ENCODE results near the gene AP2S1.
"Not testable (repeated sequence)": the region's sequence is repeated elsewhere in the genome, so short reads cannot be mapped to it uniquely, and the experiment has no call there.

Gene AP2S1

GRCh38 chr19:46867170-46867569 lies 16.5 kb upstream of the AP2S1 start:
- DNase-seq, result no peak

GRCh38 chr19:46866407-46867136 lies 15.9 kb upstream of the AP2S1 start:
- peak in 1 of 14 donors; percentile 4 for DNase-seq

DNA sequence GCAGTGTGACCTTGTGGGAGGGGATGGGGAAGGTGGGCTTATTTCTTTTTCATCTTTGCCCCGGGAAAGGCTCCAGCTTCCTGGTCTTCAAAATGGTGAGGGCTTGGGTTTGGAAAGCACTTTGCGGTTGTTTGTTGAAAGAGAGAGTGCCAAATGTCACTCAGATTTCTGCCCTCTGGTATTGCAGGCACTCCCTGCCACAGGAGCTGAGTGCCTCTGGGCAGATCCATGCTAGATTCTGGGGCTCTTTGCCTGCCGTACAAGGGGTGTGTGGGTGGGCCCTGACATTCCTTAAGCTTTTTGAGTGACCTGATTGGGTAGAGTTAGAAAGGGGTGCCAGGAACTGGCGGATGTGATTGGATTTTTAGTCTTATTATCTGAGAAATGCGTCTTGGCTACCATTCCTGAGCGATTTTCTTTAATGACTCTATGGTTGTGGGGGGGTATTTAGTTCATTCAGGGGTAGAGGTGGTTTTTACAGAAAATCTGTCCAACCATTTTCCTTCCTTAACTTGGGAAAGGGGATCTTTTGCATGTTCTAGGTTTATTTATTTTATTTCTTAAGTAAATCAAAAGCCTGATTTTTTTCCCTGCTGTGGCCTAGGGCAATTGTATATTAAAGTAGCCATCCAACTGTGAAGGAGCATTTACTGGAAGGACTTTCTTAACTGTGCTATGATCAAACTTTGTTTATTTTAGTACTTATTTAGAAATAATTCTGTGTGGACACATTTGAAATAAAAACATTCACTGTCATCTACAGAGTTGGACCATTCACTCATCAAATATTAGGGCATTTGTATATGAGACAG lies 13.4 kb upstream of the AP2S1 start:
- peak in 6 of 14 donors; percentile 10 to 31 (median 14) for DNase-seq

DNA sequence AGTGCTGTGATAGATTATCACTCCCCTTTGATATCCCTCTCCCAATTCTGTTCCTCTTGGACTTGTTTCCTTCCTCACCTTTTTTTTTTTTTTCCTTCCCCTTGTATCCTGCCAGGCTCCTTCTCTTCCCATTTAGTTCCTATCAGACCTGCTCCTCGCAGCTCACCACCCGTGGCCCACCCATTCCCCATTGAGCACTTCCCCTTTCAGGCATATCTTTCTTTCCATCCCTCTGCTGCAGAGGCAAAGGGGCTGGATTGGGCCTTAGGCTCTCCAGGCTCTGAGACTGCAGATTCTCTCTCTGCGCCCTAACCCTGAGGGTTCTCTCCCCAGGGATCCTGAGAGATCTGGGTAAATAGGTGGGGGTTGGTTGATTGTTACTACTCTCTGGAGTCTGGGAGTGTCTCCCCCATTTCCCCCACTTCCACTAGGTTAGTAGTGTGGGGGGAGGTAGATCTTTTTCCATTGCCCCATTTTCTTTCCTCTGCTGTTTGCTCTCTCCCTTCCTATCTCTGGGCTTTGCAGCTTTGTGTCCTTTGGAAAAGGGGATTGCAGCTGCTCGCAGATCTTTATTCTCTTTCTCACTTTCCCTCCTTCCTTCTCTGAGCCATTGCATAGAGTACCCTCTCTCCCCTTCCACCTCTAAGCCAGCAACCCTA lies 12.5 kb upstream of the AP2S1 start:
- peak in 3 of 14 donors; percentile 12 to 20 (median 15) for DNase-seq

DNA sequence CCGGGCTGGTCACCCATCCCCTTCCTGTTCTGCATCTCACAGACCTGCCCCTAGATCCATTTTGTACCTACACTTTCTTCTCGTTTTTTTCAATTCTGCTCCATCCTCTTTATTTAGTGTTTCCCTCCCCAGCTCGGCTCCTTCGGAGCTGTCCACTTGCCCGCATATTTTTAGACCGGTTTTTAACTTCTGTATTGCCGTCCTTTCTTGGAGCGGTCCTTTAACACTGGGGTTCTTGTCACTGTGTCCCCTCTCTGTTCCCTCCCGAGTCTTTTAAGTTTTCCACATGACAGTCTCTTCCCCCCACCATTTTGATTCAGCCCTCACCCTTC lies 11.8 kb upstream of the AP2S1 start:
- peak in 2 of 14 donors; percentile 43 to 46 for DNase-seq

DNA sequence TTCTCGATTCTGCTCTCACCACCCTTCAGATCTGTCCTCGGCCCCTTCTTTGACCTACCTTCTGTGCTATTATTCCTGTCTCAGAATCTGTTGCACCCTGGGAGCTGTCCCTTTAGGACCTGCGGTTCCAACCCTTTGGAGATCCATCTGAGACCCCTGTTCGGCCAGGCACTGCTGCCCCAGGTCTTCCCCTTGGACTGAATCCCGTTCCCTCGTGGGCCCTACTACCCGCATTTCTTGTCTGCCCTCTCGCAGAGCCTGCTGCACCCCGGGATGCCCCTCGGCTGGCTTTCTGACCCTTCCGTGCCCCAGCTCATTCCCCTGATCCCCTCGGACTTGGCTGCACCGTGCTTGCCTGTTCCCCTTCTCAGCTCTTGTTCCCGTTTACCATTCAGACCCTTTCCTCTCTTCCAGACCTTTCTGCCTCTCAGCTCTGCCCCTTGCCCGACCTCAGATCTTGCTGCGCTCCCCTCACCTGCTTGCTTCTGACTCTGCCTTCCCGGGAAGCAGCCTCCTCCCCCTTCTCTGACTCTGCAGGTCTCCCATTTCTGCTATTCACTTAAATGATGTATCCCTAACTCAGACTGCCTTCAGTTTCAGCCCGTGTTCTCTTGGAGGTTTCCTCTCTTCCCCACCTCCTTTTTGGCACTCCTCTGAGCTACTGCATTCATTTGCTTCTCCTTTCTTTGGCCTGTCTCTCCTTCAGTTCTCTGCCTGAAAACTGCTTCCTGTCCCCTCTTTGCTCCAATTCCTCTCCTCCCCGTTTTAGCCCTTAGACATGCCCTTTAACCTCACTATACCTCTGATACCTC lies 11.3 kb upstream of the AP2S1 start:
- peak in 9 of 14 donors; percentile 25 to 68 (median 36) for DNase-seq

- DNase-seq, result peak in 6 of 14 donors; percentile 57 to 89 (median 76)
These were observed 10.4 kb upstream of the AP2S1 start, which contains the start of gene ARHGAP35 for GRCh38 chr19:46860846-46861690. ARHGAP35 (plus strand) TSS chr19:46860997; CDS start chr19:46918676, 57,679 bp downstream.

DNA sequence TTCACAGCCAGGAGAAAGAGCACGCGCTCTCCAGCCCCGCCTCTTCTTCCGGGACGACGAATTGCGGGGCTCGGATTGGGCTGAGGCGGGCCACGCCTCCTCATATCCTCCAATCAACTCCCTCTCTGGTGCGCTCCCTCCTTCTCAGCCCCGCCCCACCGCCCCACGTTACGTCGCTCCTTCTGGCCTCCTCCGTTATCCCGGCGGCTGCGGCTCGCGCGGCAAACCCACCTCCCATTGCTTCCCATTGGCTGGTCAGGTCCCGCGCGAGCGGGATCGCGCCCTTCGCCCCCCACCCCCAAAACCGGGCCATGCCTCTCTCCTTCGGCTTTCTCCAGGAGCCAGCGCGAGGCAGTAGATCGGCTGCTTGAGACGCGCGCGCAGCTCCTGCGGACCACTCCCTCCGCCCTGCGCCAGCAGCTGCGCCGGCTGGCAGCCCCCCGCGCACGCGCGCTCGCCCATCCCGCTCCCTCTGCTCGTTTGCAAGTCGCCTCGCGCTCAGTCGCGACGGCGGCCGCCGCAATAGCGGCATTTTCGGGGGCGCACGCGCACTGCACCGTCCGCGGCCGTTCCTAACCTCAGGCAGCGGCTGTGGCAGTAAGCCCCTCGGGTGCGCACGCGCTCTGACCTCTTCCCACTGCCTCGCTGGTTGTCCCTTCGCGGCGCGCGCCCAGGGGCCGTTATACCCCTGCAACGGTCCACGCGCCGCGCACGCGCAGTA lies 9.6 kb upstream of the AP2S1 start:
- DNase-seq, result peak; percentile 70 to 98 (median 95)

DNA sequence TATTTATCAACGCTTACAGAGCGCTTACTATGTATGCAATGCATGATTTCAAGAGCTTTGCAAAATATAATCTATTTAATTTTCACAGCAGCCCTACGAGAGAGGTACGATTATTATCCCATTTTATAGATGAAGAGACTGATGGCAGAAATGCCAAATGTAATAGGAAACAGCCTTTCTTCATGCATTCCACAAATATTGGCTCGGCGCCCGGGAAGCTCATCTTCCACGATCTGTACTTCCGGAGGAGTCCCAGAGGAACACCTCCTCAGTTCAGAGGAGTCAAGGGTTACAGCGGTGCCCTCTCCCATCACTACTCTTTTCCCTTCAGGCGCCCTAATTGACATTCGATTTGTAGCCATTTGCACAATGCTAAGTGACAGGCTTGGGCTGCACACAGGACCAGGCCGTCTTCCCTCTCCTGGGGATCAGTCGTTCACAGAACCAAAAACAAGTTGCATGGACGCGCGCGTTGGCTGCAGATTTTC lies 9.0 kb upstream of the AP2S1 start:
- no peak for DNase-seq

DNA sequence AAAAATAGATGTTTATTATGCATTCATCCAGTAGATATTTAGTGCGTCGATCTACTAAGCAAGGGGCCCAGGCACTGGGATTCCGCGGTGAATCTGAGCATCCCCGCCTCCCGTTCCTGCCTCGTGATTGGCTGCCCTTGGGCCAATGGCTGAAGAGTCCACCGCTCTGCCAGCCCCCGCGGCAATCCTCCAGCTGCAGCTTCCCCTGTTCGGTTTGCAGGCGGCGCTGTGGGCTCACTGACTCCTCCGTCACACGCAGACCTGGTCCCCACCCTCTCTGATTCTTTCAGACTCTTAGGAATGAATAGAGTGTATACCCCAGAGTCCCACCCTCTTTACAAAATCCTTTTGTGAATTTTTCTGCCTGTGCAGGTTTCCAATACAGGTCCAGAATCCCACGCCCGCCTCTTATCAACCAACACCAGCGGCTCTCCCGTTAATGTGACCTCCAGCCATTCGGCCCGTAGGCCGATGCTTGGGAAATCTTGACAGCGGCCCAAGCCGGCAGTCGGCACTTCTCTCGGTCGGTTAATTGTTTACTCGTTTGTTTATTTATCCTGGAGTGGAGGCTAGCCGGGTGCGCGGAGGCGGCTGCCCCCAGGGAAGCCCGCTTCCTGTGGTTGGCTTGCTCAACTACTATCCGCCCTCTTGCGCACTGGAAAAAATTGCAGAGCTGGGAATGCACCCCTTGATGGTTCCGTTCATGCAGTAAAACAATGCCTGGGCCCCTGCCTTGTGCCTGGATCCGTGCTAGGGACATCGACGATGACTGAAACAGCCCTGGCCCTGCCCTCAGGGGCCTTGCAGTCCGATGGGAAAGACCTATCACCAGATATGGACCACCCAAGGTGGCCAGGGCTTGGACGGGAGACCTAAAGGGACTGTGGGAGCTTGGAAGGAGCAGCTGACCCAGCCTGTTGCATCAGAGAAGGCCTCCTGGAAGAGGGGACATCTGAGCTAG lies 5.7 kb upstream of the AP2S1 start:
- DNase-seq, result peak; percentile 68 to 96 (median 90)

GRCh38 chr19:46854698-46855097 lies 4.1 kb upstream of the AP2S1 start:
- DNase-seq, result not testable (repeated sequence)

DNA sequence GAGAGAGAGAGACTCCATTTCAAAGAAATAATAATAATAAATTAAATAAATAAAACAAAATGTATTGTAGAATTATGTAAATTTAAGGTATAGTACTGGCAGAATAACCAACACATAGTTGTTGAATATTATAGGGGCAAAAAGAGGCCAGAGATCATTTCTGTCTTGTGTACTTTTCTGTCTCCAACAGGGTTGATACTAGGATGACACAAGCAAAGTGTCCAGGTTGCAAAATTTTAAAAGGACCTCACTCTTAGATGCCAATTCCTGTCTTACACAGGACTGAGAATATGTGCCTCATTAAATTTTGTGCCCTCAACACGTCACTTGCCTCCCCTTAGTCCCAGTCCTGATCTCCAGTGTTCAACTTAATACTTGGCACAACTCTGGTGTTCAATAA lies 2.2 kb upstream of the AP2S1 start:
- no peak for DNase-seq

- DNase-seq, result no peak
These were observed 1.0 kb downstream of the AP2S1 start for GRCh38 chr19:46849610-46850009.

GRCh38 chr19:46848389-46848788 lies 2.3 kb downstream of the AP2S1 start:
- no peak for DNase-seq

DNA sequence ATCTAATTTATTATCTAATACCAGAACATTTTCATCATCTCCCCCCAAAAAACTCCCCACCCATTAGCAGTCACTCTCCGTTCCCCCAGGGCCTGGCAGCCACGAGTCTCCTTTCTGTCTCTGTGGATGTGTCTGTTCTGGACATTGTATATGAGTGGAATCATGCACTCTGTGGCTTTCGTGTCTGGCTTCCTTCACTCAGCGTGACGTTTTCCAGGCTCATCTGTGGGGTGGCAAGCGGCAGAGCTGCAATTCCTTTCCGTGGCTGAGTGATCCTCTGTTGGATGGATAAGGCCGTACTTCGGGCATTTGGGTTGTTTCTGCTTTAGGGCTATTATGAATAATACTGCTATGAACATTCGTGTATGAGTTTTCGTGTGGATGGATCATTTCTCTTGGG lies 3.1 kb downstream of the AP2S1 start:
- no peak for DNase-seq

DNA sequence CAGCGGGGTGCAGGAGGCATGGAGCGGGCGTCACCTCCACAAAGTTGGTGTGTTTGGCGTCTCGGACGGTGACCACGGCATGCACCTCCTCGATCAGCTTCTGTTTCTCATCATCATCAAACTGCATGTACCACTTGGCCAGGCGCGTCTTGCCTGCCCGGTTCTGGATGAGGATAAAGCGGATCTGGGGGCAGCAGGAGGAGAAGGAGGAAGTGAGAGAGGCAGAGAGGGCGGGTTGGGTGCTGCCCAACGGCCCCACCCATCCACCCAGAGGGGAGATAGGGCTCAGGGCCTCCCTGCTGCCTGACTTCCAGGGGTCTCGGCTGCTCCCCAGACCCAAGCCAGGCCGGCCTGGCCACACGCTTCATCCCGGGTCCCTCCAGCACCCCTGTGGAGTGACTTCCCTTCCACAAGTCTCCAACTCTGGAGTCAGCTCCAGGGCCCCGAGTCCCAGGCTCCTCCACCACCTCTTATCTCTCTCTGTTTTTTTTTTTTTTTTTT lies 4.6 kb downstream of the AP2S1 start:
- DNase-seq, result no peak

DNA sequence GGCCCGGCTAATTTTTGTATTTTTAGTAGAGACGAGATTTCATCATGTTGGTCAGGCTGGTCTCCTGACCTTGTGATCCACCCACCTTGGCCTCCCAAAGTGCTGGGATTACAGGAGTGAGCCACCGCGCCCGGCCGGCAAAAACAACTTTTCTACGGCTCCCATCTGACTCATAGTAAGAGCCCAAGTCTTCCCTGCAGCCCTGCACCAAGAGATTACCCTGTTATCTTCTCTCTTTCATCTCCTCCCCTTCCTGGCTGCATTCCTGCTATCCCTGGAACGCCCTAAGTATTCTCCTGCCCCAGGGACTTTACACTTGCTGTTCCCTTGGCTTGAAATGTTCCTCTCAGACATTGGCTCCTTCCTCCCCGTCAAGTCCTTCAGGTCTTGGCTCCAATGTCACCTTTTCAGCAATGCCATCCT lies 6.6 kb downstream of the AP2S1 start:
- DNase-seq, result no peak

- no peak for DNase-seq
These were observed 7.9 kb downstream of the AP2S1 start for GRCh38 chr19:46842791-46843190.

All from C1 segment of cervical spinal cord (tissue), 14 donors.